Right ventricle myocardium inferior (tissue), 1 donor: ENCODE measurements around the gene ABCB8. TPM values are rescaled to one million over a fixed set of nuclear protein-coding genes. Genes with fewer than 3 reads are reported as not detected.
"Not testable (repeated sequence)": the region's sequence is repeated elsewhere in the genome, so short reads cannot be mapped to it uniquely, and the experiment has no call there.

Experiments used
- ATAC-seq: fragments of 200-7000 bp; cut with Tn5 transposase; one replicate; pipeline ENCODE4 v1.9.1; 2020; ENCODE audit warnings: mild to moderate bottlenecking, moderate library complexity
- DNase-seq: peaks from one replicate; pipeline ENCODE4 v3.0.0; 2021; ENCODE audit errors: missing footprints
- intact Hi-C: fragments of 100-400 bp; cut with DNase I; formaldehyde crosslinking; loops from one replicate; pipeline ENCODE4 v1.11.0; 2022
- total RNA-seq: library from RNA; stranded (reverse); fragmentation: NEBNext Ultra II Directional; extraction: Animal tissue kit (Norgen Biotek cat#: 25700); gene quantifications from one replicate; pipeline ENCODE4 v1.2.1, GENCODE V29; 2021
- donor health status: DM: no; HTN: yes; CAD: no; lungs with severe emphysema.

The ABCB8 gene
- total RNA-seq, 1 donor from 2014 or later: 24.5 TPM

DNA sequence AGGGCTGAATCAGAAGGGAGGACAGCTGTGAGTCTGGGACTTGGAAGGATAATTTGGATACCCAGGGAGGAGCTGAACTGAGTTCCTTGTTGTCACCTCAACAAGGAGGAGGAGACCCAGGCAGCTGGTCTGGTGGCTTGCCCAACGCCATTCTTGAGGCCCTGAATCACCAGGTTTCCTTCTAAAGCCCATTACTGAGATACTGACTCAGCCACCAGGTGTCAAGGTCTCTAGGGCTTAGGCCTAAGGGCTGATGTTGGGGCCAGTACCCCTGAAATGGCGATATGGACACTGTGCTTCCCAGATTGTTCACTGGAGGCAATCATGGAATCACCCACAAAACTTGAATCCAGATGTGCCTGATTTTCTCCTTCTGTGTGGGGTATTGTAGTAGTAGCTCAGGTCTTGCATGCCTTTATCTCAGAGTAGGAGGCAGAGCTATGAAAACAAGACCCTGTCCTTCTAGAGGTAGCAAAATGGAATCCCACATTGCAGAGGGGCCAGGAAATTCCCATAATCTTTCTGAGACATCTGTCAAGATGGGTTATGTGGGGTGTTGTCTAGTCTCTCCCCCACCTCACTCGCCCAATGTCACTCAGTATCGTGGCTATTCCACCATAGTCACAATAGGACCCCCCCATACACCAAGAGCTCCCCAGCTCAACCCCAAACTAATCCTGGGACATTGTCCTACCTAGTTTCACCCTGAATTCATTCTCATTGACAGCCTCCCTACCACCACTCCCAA lies 2.2 kb upstream of the ABCB8 start:
- DNase-seq (peak; percentile 1), ATAC-seq (no peak)
- intact Hi-C loops: no loop called here

DNA sequence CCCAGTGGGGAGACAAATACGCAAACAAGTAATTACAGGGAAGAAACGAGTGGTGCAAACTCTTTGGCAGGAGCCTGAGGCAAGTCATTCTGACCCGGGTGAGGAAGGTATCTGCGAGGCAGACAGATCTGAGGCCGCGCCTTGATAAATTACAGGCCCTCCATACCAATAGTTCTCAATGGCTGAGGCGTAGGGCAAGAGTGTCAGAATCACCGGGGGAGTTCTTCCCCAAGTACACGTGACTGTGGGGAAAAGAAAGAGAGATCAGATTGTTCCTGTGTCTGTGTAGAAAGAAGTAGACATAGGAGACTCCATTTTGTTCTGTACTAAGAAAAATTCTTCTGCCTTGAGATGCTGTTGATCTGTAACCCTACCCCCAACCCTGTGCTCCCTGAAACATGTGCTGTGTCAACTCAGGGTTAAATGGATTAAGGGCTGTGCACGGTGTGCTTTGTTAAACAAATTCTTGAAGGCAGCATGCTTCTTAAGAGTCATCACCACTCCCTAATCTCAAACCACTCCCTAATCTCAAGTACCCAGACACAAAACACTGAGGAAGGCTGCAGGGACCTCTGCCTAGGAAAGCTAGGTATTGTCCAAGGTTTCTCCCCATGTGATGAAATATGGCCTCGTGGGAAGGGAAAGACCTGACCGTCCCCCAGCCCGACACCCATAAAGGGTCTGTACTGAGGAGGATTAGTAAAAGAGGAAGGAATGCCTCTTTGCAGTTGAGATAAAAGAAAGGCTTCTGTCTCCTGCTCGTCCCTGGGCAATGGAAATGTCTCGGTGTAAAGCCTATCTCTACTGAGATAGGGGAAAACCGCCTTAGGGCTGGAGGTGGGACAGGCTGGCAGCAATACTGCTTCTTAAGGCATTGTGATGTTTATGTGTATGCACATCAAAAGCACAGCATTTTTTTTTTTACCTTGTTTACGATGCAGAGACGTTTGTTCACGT lies 1.2 kb upstream of the ABCB8 start:
- peak; percentile 20 for DNase-seq
- intact Hi-C loops, ATAC-seq: not testable (repeated sequence)

DNA sequence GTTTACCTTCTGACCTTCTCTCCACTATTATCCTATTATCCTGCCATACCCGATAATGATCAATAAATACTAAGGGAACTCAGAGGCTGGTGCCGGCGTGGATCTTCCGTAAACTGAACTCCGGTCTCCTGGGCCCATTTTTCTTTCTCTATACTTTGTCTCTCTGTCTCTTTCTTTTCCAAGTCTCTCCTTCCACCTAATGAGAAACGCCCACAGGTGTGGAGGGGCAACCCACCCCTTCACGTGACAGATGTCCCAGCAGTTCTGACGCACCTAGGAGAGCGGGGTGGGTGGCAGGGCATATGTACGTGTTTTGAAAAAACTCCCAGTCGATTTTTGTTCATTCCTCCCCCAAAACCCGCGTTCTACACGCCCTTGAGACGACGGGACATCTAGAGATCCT lies 521 bp upstream of the ABCB8 start:
- intact Hi-C loops: loop anchor here (1.0 to 2.0 kb wide), 2 partner anchors 32 to 83 kb away; partner anchors contain the start of gene SLC4A2
- ATAC-seq, DNase-seq: not testable (repeated sequence)

DNA sequence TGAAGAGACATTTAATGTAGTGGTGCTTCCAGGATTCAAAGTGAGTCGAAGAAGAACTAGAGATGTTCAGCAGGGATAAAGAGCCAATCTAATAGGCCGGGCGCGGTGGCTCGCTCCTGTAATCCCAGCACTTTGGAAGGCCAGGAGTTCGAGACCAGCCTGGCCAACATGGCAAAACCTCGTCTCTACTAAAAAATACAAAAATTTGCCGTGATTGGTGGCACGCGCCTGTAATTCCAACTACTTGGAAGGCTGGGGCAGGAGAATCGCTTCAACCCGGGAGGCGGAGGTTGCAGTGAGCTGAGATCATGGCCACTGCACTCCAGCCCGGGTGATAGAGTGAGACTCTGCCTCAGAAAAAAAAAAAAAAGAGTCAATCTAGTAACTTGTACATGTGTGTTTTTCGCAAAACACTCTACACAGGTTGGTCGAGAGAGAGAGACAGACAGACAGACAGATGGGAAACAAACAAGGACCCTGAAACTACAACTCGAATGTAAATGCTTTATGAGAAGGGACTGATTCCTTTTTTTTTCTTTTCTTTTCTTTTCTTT lies 775 bp downstream of the ABCB8 start:
- ATAC-seq: no peak
- intact Hi-C loops: loop anchor here (1.0 to 2.0 kb wide), 2 partner anchors 30 to 82 kb away; partner anchors contain the start of gene SLC4A2
- DNase-seq: no peak

DNA sequence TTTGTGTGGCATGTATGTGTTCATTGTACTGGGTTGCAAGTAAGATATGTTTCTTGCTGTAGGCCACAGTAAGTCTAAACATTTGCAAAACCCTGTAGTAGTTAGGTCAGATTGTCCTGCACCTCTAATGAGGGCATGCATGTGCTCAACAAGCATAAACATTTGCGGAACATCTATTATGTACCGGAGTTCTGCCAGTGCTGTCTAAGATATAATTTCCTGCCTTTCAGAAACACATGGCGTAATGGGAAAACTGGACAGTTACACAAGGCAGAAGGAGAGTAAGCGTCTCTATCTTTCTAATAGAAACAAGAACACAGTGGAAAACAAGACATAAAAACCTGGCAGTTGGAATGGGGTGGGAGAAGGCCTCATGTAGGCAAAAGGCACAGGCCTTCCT lies 2.8 kb downstream of the ABCB8 start:
- no peak for ATAC-seq
- intact Hi-C loops: no loop called here
- no peak for DNase-seq

DNA sequence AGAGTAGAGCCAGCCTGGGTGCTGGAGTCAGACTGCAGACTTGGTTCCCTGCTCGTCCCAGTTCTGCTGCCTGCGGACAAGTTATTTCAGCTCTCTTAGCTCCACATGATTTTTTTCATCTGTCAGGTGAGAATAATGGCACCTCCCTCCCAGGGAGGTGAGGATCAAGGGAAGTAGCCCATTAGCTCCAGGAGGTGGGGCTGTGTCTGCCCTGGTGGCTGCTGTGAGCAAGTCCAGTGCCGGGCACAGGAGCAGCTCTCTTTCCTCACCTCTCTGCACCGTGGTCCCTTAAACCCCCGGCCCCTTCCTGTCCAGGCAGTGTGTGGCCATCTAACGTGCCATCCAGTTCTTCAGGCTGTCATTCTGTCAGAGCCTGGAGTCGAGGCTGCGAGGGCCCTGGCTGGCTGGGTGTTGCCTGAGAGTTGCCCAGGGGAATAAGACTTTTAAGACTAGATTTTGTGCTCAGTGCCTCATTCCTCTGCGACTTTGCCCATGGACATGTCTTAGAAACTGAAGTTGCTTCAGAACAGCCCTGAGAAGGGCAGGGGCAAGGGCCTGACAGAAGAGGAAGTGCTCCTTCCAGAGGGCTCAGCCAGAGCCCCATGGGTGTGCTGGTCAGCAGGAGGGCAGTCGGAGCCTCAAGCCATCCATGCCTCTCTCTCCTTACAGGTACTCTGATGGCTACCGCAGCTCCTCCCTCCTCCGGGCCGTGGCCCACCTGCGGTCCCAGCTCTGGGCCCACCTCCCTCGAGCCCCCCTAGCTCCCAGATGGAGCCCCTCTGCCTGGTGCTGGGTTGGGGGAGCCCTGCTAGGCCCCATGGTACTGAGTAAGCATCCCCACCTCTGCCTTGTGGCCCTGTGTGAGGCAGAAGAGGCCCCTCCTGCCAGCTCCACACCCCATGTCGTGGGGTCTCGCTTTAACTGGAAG lies 5.0 kb downstream of the ABCB8 start:
- ATAC-seq (no peak), DNase-seq (peak; percentile 37)
- intact Hi-C loops: no loop called here

DNA sequence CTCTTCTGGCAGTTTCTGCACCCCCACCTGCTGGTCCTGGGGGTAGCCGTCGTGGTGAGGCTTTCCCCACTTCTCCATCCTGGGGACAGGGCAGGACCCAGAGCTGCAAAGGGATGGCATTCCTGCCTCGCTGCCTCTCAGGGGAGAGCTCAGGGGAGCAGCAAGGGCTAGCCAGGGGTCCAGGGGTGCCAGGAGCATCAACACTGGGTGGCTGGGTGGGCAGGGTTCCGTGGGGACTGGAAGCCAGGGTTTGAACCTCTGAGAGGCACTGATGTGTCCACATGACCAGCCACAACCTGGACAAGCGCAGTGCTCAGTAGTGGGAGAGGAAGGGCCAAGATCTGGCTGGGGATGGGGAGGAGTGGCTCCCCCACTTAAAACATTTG lies 5.6 kb downstream of the ABCB8 start:
- DNase-seq (peak; percentile 55), ATAC-seq (no peak)
- intact Hi-C loops: no loop called here

DNA sequence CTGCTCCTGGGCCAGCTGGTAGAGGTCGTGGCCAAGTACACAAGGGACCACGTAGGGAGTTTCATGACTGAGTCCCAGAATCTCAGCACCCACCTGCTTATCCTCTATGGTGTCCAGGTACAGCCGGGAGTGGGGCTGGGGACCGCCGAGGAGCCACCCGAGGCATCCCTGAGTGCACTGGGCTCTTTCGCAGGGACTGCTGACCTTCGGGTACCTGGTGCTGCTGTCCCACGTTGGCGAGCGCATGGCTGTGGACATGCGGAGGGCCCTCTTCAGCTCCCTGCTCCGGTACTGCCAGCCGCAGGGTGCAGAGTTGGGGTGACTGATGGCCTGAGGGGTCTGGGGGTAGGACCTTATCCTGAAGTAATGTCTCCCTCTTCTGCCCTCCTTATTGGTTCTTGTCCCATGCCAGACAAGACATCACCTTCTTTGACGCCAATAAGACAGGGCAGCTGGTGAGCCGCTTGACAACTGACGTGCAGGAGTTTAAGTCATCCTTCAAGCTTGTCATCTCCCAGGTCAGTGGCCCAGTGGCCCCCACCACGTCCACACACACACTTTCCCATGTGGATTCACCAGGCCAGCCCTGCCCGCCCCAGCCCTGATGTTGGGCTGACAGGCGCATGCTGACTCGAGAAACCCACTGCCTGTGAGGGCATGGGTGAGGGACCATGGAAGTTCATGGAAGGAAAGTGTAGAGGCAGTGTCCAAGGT lies 6.2 kb downstream of the ABCB8 start:
- DNase-seq (peak; percentile 50), ATAC-seq (no peak)
- intact Hi-C loops: no loop called here

DNA sequence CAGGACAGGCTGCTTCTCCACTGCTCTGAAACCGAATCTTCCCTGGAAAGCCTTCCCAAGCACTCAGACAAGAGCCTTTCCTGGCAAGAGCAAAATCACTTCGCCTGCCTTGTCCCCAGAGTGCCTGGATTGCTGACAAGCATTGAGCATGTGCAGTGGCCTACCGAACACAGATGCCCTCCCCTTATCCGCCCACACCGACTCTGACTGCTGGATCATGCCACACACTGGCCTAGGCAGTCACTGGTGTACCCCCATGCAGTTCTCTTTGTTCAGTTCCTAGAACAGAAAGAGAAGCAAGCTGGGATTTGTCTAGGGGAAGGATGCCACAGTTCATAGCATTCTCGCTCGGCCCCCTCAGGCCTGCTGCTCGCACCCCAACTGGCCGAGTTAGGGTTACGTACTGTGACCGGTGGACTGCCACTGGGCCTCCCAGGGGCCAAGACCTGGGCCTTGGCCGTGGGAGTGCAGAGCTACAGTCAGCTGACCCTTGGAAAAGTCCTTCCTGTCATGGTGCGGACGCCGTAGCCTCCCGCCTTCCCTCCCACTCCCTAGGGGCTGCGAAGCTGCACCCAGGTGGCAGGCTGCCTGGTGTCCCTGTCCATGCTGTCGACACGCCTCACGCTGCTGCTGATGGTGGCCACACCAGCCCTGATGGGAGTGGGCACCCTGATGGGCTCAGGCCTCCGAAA lies 6.9 kb downstream of the ABCB8 start:
- DNase-seq (peak; percentile 57), ATAC-seq (peak; percentile 77)
- intact Hi-C loops: no loop called here

DNA sequence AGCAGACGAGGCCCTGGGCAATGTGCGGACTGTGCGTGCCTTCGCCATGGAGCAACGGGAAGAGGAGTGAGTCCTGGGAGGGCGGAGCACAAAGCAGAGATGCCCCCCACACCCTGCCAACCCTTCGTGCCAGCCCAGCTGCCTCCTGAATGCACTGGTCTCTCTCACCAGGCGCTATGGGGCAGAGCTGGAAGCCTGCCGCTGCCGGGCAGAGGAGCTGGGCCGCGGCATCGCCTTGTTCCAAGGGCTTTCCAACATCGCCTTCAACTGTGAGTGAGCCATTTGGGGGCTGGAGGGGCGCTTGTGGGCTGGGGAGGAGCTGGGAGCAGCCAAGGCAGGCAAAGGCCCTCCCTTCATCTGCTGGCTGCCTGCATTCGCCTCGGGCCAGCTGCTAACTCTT lies 7.7 kb downstream of the ABCB8 start:
- intact Hi-C loops: no loop called here
- DNase-seq: peak; percentile 53
- no peak for ATAC-seq

DNA sequence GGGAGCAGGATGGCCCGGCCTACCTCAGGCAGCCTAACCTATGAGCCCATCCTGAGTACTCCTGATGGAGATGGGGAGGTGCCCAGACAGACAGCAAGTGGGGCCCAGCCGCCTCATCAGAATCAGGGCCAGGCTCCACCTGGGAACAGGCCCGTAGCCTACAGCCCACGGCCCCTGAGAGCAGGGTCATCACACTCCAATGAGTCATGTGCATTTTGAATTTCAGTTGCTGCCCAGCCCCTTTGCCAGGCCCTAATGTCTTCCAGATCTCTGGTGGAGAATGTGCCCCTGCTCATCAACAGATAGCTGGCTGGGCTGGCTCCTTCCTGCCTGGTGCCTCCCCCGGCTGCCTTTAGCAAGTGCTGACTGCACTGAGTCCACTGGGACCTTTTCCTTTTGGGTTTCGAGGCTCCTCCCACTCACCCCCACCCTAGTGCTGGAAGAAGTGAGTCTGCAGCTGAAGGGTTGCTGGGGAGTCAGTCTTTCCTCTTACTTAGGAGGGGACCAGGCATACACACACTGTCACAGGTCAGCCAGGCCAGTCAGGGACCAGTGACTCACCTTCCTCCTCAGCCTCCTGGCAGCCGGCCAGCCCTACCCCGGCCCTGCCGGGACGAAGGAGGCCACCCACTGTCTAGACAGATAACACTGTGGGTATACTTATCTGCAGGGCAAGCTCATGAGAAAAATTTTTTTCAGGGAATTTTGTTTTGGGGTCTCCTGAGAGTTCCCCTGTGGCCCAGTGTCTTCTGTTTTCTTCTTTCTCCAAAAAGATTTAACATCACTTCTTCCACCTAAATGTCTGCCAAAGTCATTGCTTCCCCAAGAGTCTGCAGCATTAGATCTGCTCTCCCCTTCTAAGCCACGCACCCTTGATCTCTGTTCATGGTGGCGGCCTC lies 10.9 kb downstream of the ABCB8 start:
- peak; percentile 74 for DNase-seq
- ATAC-seq: no peak
- intact Hi-C loops: no loop called here

DNA sequence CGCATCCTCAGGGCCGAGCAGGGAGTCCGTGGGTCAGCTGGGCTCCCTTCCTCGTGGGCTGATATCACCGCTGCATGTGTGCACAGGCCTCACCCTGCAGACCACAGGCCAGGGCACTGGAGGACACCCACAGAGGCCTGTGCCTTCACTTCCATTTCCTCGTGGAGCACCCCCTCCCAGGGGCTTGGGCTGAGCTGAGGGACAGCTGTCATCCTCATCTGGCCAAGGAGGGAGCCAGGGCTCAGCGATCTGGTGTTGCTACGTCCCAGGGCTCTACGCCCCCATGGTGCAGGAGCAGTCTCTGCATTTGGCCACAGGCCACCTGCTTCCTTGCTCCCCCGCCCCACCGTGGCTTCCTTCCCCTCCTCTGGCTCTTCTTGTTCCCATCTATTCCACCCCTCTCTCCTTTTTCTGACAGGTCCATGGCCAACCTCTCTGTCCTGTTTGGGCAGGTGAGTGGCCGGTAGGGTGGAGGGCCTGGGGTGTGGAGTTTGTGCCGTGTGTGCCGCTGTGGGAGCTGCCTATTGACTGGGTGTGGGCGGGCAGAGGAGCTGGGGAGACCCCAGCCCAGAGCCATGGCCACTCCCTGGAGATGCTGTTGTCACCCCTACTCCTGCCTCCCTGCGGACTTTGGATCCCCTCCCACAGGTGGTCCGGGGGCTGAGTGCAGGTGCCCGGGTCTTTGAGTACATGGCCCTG lies 11.7 kb downstream of the ABCB8 start:
- intact Hi-C loops: no loop called here
- peak; percentile 27 for DNase-seq
- no peak for ATAC-seq

DNA sequence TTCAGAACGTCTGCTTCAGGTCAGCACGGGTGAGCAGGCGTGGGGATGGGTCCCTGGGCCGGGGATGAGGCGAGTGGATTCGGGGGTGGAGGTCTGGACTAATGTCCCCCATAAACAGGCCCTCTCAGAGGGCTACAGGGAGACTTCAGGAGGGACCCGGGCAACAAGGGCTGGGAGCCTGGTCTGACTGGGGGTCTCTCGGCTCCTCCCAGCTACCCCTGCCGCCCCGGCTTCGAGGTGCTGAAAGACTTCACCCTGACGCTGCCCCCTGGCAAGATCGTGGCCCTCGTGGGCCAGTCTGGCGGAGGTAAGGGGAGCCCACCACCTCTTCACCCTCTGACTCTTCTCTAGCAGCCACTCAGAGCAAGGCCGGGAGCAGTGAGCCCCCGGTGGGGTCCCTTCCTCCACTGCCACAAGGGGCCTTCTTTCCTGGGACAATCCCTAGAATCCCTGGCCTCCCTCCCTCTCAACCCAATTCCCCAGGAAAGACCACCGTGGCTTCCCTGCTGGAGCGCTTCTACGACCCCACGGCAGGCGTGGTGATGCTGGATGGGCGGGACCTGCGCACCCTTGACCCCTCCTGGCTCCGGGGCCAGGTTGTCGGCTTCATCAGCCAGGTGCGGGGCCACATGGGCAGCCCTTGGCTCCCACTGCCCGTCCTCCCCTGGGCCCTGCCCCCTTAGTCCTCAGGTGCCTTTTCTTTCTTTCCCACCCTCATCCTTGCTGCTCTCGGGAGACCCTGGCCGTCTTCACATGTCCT lies 12.5 kb downstream of the ABCB8 start:
- DNase-seq (no peak), ATAC-seq (no peak)
- intact Hi-C loops: no loop called here

DNA sequence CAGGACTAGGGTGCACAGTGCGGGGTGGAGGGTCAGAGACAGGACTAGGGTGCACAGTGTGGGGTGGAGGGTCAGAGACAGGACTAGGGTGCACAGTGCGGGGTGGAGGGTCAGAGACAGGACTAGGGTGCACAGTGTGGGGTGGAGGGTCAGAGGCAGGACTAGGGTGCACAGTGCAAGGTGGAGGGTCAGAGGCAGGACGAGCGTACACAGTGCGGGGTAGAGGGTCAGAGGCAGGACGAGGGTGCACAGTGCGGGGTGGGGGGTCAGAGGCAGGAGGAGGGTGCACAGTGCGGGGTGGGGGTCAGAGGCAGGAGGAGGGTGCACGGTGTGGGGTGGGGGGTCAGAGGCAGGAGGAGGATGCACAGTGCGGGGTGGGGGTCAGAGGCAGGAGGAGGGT lies 15.2 kb downstream of the ABCB8 start:
- ATAC-seq, intact Hi-C loops: not testable (repeated sequence)
- peak; percentile 57 for DNase-seq

DNA sequence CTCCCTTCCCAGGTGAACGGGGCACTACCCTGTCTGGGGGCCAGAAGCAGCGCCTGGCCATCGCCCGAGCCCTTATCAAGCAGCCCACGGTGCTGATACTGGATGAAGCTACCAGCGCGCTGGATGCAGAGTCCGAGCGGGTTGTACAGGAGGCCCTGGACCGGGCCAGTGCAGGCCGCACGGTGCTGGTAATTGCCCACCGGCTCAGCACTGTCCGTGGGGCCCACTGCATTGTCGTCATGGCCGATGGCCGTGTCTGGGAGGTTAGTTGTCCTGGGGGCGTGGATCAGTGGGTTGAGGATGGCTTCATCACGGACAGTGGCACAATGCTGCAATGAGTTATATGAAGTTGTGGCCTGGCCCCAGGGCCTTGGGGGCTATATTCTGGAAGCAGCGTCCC lies 15.7 kb downstream of the ABCB8 start:
- intact Hi-C loops: no loop called here
- DNase-seq (peak; percentile 70), ATAC-seq (no peak)
